Measurements from ENCODE around the gene CNR2. TPM values are rescaled to one million over a fixed set of nuclear protein-coding genes. Genes with fewer than 3 reads are reported as not detected.
"Not testable (repeated sequence)": the region's sequence is repeated elsewhere in the genome, so short reads cannot be mapped to it uniquely, and the experiment has no call there.

Gene CNR2
- polyA plus RNA-seq, 1 donor = 0.06 TPM

GRCh38 chr1:23862640-23863039 lies 50.5 kb downstream of the CNR2 start:
- WGBS (ENCODE audit: insufficient coverage, low lambda C conversion rate) = 86% methylated on average over 1 of the region's 3 CpGs
- Histone ChIP-seq H3K4me1 (ENCODE audit: control insufficient read depth, insufficient read depth, low read length) (peaks cover 18% of the 10 kb centered on the region), H3K9me3 (ENCODE audit: control insufficient read depth, low read depth, low read length) (no peaks in the 10 kb centered on the region), H3K27ac (ENCODE audit: low read length) (no peak overlapping the region), H3K27me3 (ENCODE audit: control insufficient read depth, insufficient read depth, low read length) (no peaks in the 10 kb centered on the region), H3K4me3 (ENCODE audit: low read length) (no peak overlapping the region), H3K36me3 (ENCODE audit: control insufficient read depth, insufficient read depth, low read length) (peaks cover 41% of the 10 kb centered on the region)
- DNase-seq = no peak

DNA sequence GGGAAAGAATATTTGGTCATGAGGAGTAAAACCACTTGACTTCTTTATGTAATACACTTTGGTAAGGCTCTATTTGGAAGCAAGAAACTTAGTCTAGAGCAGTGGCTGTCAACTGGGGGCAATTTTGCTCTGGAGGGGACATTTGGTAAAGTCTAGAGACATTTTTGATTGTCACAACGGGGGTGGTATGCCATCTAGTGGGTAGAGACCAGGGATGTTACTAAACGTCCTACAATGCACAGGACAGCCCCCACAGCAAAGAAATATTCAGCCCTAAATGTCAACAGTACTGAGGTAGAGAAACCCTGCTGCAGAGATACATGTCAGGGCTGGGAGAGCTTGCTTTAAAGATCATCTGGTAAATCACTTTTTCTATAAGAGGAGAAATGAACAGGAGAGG lies 58.6 kb downstream of the CNR2 start:
- no peak overlapping the region for H3K27ac ChIP-seq (ENCODE audit: low read length)
- no peaks in the 10 kb centered on the region for H3K4me1 ChIP-seq (ENCODE audit: control insufficient read depth, insufficient read depth, low read length)
- H3K36me3 ChIP-seq (ENCODE audit: control insufficient read depth, insufficient read depth, low read length) = peaks cover 32% of the 10 kb centered on the region
- DNase-seq = no peak
- no peaks in the 10 kb centered on the region for H3K27me3 ChIP-seq (ENCODE audit: control insufficient read depth, insufficient read depth, low read length)
- no CpG with 5 or more reads among the region's 2 CpGs for WGBS (ENCODE audit: insufficient coverage, low lambda C conversion rate)
- H3K4me3 ChIP-seq (ENCODE audit: low read length) = no peak overlapping the region
- peaks cover 7% of the 10 kb centered on the region for H3K9me3 ChIP-seq (ENCODE audit: control insufficient read depth, low read depth, low read length)

DNA sequence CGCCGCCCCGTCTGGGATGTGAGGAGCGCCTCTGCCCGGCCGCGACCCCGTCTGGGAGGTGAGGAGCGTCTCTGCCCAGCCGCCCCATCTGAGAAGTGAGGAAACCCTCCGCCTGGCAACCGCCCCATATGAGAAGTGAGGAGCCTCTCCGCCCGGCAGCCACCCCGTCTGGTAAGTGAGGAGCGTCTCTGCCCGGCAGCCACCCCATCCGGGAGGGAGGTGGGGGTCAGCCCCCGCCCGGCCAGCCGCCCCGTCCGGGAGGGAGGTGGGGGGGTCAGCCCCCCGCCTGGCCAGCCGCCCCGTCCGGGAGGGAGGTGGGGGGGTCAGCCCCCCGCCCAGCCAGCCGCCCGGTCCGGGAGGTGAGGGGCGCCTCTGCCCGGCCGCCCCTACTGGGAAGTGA lies 60.0 kb downstream of the CNR2 start:
- H3K4me3 ChIP-seq (ENCODE audit: low read length); DNase-seq; H3K27ac ChIP-seq (ENCODE audit: low read length); H3K4me1 ChIP-seq (ENCODE audit: control insufficient read depth, insufficient read depth, low read length); H3K27me3 ChIP-seq (ENCODE audit: control insufficient read depth, insufficient read depth, low read length); H3K9me3 ChIP-seq (ENCODE audit: control insufficient read depth, low read depth, low read length): not testable (repeated sequence)
- peaks cover 25% of the 10 kb centered on the region for H3K36me3 ChIP-seq (ENCODE audit: control insufficient read depth, insufficient read depth, low read length)
- no CpG with 5 or more reads among the region's 34 CpGs for WGBS (ENCODE audit: insufficient coverage, low lambda C conversion rate)

GRCh38 chr1:23851406-23851805 lies 61.8 kb downstream of the CNR2 start:
- H3K9me3 ChIP-seq (ENCODE audit: control insufficient read depth, low read depth, low read length); H3K27me3 ChIP-seq (ENCODE audit: control insufficient read depth, insufficient read depth, low read length); DNase-seq; H3K27ac ChIP-seq (ENCODE audit: low read length); H3K4me3 ChIP-seq (ENCODE audit: low read length); H3K4me1 ChIP-seq (ENCODE audit: control insufficient read depth, insufficient read depth, low read length): not testable (repeated sequence)
- peaks cover 35% of the 10 kb centered on the region for H3K36me3 ChIP-seq (ENCODE audit: control insufficient read depth, insufficient read depth, low read length)

DNA sequence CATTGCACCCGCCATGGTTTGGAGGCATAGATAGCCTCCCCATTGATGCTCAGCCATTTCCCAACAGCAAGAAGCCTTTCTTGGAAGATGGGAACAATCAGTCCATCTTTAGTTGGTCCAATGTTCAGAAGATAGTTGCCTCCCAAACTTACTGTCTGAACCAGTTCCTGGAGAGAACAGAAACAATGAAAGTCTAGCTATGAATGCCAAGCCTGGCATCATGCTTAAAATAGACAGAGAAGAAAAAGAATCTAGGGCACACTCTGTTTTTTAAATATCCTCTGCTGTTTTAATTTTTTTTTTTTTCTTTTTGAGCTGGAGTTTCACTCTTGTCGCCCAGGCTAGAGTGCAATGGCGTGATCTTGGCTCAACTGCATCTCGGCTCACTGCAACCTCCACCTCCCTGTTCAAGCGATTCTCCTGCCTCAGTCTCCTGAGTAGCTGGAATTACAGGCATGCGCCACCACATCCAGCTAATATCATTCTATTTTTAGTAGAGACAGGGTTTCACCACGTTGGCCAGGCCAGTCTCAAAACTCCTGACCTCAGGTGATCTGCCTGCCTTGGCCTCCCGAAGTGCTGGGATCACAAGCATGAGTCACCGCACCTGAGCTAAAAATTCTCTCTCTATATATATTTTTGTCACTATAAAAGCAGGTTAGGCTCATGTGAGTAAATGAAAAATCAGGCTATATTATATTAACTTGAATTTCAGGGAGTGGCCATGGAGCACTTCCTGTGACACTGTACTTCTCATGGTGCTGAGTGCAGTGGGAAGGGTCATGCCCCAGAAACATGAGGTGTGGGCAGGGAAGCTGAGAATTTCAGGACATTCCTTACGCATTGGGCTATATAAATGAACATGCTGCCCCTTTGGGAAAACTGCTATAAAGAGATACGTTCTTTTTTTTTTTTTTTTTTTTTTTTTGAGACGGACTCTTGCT lies 64.2 kb downstream of the CNR2 start:
- Histone ChIP-seq H3K27me3 (ENCODE audit: control insufficient read depth, insufficient read depth, low read length) (no peaks in the 10 kb centered on the region), H3K27ac (ENCODE audit: low read length) (no peak overlapping the region), H3K36me3 (ENCODE audit: control insufficient read depth, insufficient read depth, low read length) (peaks cover 38% of the 10 kb centered on the region), H3K4me3 (ENCODE audit: low read length) (no peak overlapping the region), H3K9me3 (ENCODE audit: control insufficient read depth, low read depth, low read length) (peaks cover 7% of the 10 kb centered on the region), H3K4me1 (ENCODE audit: control insufficient read depth, insufficient read depth, low read length) (no peaks in the 10 kb centered on the region)
- no CpG with 5 or more reads among the region's 12 CpGs for WGBS (ENCODE audit: insufficient coverage, low lambda C conversion rate)
- DNase-seq = no peak

DNA sequence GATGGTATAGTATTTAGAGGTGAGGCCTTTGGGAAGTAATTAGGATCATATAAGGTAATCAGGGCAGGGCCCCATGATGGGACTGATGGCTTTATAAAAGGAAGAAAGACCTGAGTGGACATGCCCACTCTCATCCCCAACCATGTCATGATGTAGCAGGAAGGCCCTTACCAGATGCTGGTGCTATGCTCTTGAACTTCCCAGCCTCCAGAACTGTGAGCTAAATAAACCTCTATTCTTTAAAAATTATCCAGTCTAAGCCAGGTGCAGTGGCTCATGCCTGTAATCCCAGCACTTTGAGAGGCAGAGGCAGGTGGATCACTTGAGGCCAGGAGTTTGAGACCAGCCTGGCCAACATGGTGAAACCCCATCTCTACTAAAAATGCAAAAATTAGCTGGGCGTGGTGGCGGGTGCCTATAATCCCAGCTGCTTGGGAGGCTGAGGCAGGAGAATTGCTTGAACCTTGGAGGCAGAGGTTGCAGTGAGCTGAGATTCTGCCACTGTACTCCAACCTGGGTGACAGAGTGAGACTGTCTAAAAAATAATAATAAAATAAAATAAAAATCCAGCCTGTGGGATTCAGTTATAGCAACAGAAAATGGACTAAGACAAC lies 65.6 kb downstream of the CNR2 start:
- not testable (repeated sequence) for H3K9me3 ChIP-seq (ENCODE audit: control insufficient read depth, low read depth, low read length); H3K4me1 ChIP-seq (ENCODE audit: control insufficient read depth, insufficient read depth, low read length); H3K27ac ChIP-seq (ENCODE audit: low read length); H3K27me3 ChIP-seq (ENCODE audit: control insufficient read depth, insufficient read depth, low read length); H3K4me3 ChIP-seq (ENCODE audit: low read length); DNase-seq
- peaks cover 38% of the 10 kb centered on the region for H3K36me3 ChIP-seq (ENCODE audit: control insufficient read depth, insufficient read depth, low read length)
- WGBS (ENCODE audit: insufficient coverage, low lambda C conversion rate) = no CpG with 5 or more reads among the region's 2 CpGs

DNA sequence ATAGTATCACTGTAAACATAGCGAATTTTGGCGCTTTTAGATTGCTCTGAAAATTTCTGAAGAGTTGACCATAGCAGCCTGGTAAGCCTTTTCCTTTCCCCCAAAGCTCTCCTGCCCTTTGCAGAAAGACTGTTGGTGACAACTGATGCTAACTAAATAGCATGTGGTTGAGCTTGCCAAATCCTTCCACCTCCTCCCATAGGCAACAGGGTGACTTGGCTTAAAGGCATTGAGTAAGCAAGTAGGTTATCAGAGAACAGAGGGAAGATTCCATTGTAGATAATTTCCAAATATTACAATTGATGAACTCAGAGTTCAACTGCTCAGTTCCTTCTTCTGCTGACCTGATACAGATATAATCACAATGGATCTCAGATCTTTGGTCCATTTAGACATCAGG lies 68.0 kb downstream of the CNR2 start:
- Histone ChIP-seq H3K27ac (ENCODE audit: low read length) (no peak overlapping the region), H3K9me3 (ENCODE audit: control insufficient read depth, low read depth, low read length) (no peaks in the 10 kb centered on the region), H3K4me3 (ENCODE audit: low read length) (no peak overlapping the region), H3K27me3 (ENCODE audit: control insufficient read depth, insufficient read depth, low read length) (no peaks in the 10 kb centered on the region), H3K36me3 (ENCODE audit: control insufficient read depth, insufficient read depth, low read length) (peaks cover 36% of the 10 kb centered on the region), H3K4me1 (ENCODE audit: control insufficient read depth, insufficient read depth, low read length) (no peaks in the 10 kb centered on the region)
- WGBS (ENCODE audit: insufficient coverage, low lambda C conversion rate) = 83% methylated on average over 1 of the region's 2 CpGs
- DNase-seq = no peak

GRCh38 chr1:23843644-23844043 lies 69.5 kb downstream of the CNR2 start:
- H3K36me3 ChIP-seq (ENCODE audit: control insufficient read depth, insufficient read depth, low read length) = peaks cover 31% of the 10 kb centered on the region
- no peaks in the 10 kb centered on the region for H3K27me3 ChIP-seq (ENCODE audit: control insufficient read depth, insufficient read depth, low read length)
- no peaks in the 10 kb centered on the region for H3K9me3 ChIP-seq (ENCODE audit: control insufficient read depth, low read depth, low read length)
- 100% methylated on average over 1 of the region's 5 CpGs for WGBS (ENCODE audit: insufficient coverage, low lambda C conversion rate)
- H3K4me1 ChIP-seq (ENCODE audit: control insufficient read depth, insufficient read depth, low read length) = no peaks in the 10 kb centered on the region
- no peak for DNase-seq
- H3K4me3 ChIP-seq (ENCODE audit: low read length) = no peak overlapping the region
- no peak overlapping the region for H3K27ac ChIP-seq (ENCODE audit: low read length)

DNA sequence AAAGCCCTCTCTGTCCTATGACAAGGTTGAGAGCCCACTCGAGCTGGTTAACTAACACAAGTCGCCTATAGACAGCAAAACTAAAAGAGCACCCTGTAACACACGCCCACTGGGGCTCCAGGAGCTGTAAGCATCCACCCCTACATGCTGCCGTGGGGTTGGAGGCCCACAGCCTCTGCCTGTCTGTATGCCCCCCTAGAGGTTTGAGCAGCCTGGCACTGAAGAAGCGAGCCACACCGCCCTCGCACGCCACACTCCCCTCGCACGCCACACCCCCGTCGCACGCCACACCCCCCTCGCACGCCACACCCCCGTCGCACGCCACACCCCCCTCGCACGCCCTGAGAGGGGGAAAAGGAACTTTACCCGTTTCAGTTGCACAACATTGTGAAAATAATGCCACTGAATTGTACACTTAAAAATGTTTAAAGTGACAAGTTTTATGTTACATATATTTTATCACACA lies 74.7 kb downstream of the CNR2 start:
- H3K9me3 ChIP-seq (ENCODE audit: control insufficient read depth, low read depth, low read length) = no peaks in the 10 kb centered on the region
- peak overlapping the region; percentile 29 for H3K4me3 ChIP-seq (ENCODE audit: low read length)
- no peaks in the 10 kb centered on the region for H3K4me1 ChIP-seq (ENCODE audit: control insufficient read depth, insufficient read depth, low read length)
- peaks cover 7% of the 10 kb centered on the region for H3K27me3 ChIP-seq (ENCODE audit: control insufficient read depth, insufficient read depth, low read length)
- H3K27ac ChIP-seq (ENCODE audit: low read length) = no peak overlapping the region
- DNase-seq = peak; percentile 55 to 71
- WGBS (ENCODE audit: insufficient coverage, low lambda C conversion rate) = no CpG with 5 or more reads among the region's 21 CpGs
- no peaks in the 10 kb centered on the region for H3K36me3 ChIP-seq (ENCODE audit: control insufficient read depth, insufficient read depth, low read length)

GRCh38 chr1:23837908-23838307 lies 75.3 kb downstream of the CNR2 start:
- Histone ChIP-seq H3K9me3 (ENCODE audit: control insufficient read depth, low read depth, low read length) (no peaks in the 10 kb centered on the region), H3K4me3 (ENCODE audit: low read length) (peak overlapping the region; percentile 29), H3K27ac (ENCODE audit: low read length) (no peak overlapping the region), H3K36me3 (ENCODE audit: control insufficient read depth, insufficient read depth, low read length) (no peaks in the 10 kb centered on the region), H3K4me1 (ENCODE audit: control insufficient read depth, insufficient read depth, low read length) (no peaks in the 10 kb centered on the region), H3K27me3 (ENCODE audit: control insufficient read depth, insufficient read depth, low read length) (peaks cover 7% of the 10 kb centered on the region)
- WGBS (ENCODE audit: insufficient coverage, low lambda C conversion rate) = no CpG with 5 or more reads among the region's 13 CpGs
- peak in 1 of 2 donors; percentile 18 for DNase-seq

Data from large intestine (tissue), 3 donors.